ENCODE measurements around the gene TMEM8B. TPM values are rescaled to one million over a fixed set of nuclear protein-coding genes. Genes with fewer than 3 reads are reported as not detected.
A peak's percentile ranks its signal among the peaks of the same experiment; 100 is the strongest.

TMEM8B gene
- polyA plus RNA-seq, 1 donor (not counting 4 experiments of a cell fraction or from before 2014, with no cell fraction given), result 1.3 TPM

DNA sequence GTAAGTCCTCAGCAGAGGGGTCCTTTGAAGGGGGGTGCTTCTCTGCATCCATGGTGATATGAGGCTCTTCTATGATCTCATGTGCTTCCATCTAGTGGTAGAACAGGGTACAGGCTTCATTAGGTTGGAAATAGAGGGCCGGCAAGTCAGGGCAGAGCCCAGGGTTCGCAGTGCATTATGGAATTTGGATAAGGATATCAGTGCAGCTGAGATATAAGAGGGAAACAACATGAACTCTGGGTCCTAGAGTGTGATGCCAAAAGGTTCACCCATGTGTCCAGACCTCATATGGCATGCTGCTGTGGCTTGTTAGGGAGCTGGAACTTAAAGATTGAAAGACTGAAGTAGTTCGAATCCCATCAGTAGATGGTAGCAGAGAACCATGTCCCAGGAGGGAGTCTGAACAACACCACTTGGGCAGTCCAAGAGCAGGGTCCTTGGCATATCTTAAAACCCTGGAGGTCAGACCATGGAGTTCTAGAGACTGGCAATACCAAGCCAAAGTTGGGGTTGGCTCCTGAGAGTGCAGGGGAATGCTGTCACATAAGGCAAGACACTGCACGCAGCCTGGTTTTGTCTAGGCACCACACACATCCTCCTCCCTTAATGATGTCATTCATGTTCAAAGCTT is 2.8 kb upstream of the TMEM8B start:
- no peaks in the 10 kb centered on the region for H3K79me2 ChIP-seq (ENCODE audit: control insufficient read depth, insufficient read depth, low read length)
- no peak overlapping the region for H3K4me3 ChIP-seq (ENCODE audit: control insufficient read depth in 2 of 3, extremely low read depth in 1 of 3, insufficient read depth in 2 of 3, low read depth in 1 of 3, low read length in 3 of 3)
- H3K27ac ChIP-seq (ENCODE audit: control insufficient read depth, insufficient read depth, low read length), result peak overlapping the region; percentile 41
- H3K36me3 ChIP-seq (ENCODE audit: control insufficient read depth in 2 of 2, extremely low read depth in 1 of 2, insufficient read depth in 2 of 2, low read length in 2 of 2), result no peaks in the 10 kb centered on the region
- no peak overlapping the region for H3K9ac ChIP-seq (ENCODE audit: control insufficient read depth, extremely low read depth, insufficient read depth, low read length)
- H3K9me3 ChIP-seq (ENCODE audit: control insufficient read depth, low read depth, low read length), result no peaks in the 10 kb centered on the region
- dilution Hi-C loops (cut with MboI; ENCODE audit: extremely low pct_ligation_motif_present, low sequenced_read_pairs), result no loop called here
- peaks cover 21% of the 10 kb centered on the region for H3K4me1 ChIP-seq (ENCODE audit: control insufficient read depth, extremely low read depth, insufficient read depth, low read length)
- TF ChIP-seq EZH2 (IDR thresholded peaks at IDR 0.05; ENCODE audit: low read length), result no peak
- TF ChIP-seq, protein P1, sequence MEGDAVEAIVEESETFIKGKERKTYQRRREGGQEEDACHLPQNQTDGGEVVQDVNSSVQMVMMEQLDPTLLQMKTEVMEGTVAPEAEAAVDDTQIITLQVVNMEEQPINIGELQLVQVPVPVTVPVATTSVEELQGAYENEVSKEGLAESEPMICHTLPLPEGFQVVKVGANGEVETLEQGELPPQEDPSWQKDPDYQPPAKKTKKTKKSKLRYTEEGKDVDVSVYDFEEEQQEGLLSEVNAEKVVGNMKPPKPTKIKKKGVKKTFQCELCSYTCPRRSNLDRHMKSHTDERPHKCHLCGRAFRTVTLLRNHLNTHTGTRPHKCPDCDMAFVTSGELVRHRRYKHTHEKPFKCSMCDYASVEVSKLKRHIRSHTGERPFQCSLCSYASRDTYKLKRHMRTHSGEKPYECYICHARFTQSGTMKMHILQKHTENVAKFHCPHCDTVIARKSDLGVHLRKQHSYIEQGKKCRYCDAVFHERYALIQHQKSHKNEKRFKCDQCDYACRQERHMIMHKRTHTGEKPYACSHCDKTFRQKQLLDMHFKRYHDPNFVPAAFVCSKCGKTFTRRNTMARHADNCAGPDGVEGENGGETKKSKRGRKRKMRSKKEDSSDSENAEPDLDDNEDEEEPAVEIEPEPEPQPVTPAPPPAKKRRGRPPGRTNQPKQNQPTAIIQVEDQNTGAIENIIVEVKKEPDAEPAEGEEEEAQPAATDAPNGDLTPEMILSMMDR (optimal IDR thresholded peaks at IDR 0.05 in 1 of 3, IDR thresholded peaks at IDR 0.05 in 1 of 3, conservative IDR thresholded peaks at IDR 0.05 in 1 of 3; ENCODE audit: extremely low read depth in 1 of 3, insufficient read depth in 2 of 3, low read length in 3 of 3), result peak; percentile 65 to 95 (median 81)
- peak overlapping the region; percentile 42 for H3K4me2 ChIP-seq (ENCODE audit: control insufficient read depth, extremely low read depth, insufficient read depth, low read depth, low read length)
- H3K27me3 ChIP-seq (ENCODE audit: control insufficient read depth, extremely low read depth, insufficient read depth, low read length), result no peaks in the 10 kb centered on the region
- peak; percentile 83 for FAIRE-seq
- DNase-seq (ENCODE audit: low read depth, low spot score), result no peak
- H3K9me1 ChIP-seq (ENCODE audit: control insufficient read depth, extremely low read depth, insufficient read depth, low read length), result no peaks in the 10 kb centered on the region
- peak overlapping the region; percentile 65 for H2AFZ ChIP-seq (ENCODE audit: control insufficient read depth, low read length)
- H4K20me1 ChIP-seq (ENCODE audit: control insufficient read depth, extremely low read depth, insufficient read depth, low read length), result no peaks in the 10 kb centered on the region

DNA sequence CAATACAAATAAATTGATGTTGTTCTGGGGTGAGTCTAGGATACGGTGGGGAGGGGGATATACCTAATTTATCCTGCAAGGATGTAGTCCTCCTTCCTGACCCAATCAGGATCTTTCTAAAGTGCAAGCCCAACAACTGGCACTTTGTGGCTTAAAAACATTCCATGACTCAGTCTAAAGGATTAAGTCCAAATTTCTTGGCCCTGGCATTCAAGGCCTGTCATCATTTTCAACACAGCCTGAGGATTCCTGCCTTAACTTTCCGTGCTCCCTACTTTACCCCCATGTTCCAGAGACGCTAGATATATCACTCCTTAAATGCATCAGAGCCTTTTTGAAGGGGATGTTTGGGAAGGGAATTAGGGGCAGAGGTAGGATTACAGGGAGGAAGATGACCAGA is 1.5 kb upstream of the TMEM8B start:
- Histone ChIP-seq H3K27me3 (ENCODE audit: control insufficient read depth, extremely low read depth, insufficient read depth, low read length) (no peaks in the 10 kb centered on the region), H3K4me1 (ENCODE audit: control insufficient read depth, extremely low read depth, insufficient read depth, low read length) (peaks cover 21% of the 10 kb centered on the region), H3K9me1 (ENCODE audit: control insufficient read depth, extremely low read depth, insufficient read depth, low read length) (no peaks in the 10 kb centered on the region), H2AFZ (ENCODE audit: control insufficient read depth, low read length) (no peak overlapping the region), H3K9ac (ENCODE audit: control insufficient read depth, extremely low read depth, insufficient read depth, low read length) (no peak overlapping the region), H3K4me2 (ENCODE audit: control insufficient read depth, extremely low read depth, insufficient read depth, low read depth, low read length) (no peak overlapping the region), H3K79me2 (ENCODE audit: control insufficient read depth, insufficient read depth, low read length) (no peaks in the 10 kb centered on the region), H3K27ac (ENCODE audit: control insufficient read depth, insufficient read depth, low read length) (no peak overlapping the region), H3K4me3 (ENCODE audit: control insufficient read depth in 2 of 3, extremely low read depth in 1 of 3, insufficient read depth in 2 of 3, low read depth in 1 of 3, low read length in 3 of 3) (no peak overlapping the region), H3K9me3 (ENCODE audit: control insufficient read depth, low read depth, low read length) (no peaks in the 10 kb centered on the region), H3K36me3 (ENCODE audit: control insufficient read depth in 2 of 2, extremely low read depth in 1 of 2, insufficient read depth in 2 of 2, low read length in 2 of 2) (no peaks in the 10 kb centered on the region), H4K20me1 (ENCODE audit: control insufficient read depth, extremely low read depth, insufficient read depth, low read length) (no peaks in the 10 kb centered on the region)
- DNase-seq (ENCODE audit: low read depth, low spot score) (no peak), FAIRE-seq (no peak)
- dilution Hi-C loops (cut with MboI; ENCODE audit: extremely low pct_ligation_motif_present, low sequenced_read_pairs), result no loop called here
- no peak for TF ChIP-seq EZH2 (IDR thresholded peaks at IDR 0.05; ENCODE audit: low read length)
- TF ChIP-seq, protein P1 (optimal IDR thresholded peaks at IDR 0.05 in 1 of 3, IDR thresholded peaks at IDR 0.05 in 1 of 3, conservative IDR thresholded peaks at IDR 0.05 in 1 of 3; ENCODE audit: extremely low read depth in 1 of 3, insufficient read depth in 2 of 3, low read length in 3 of 3), result no peak
